A549 (cell line): ENCODE measurements around the gene VAV3. TPM values are rescaled to one million over a fixed set of nuclear protein-coding genes. Genes with fewer than 3 reads are reported as not detected.

Source experiments
- ATAC-seq, 2 experiments: fragments of 200-7000 bp in 1 of 2; fragments of >200 bp in 1 of 2; cut with Nextera tagmentation in 1 of 2; cut with Tn5 transposase in 1 of 2; 3 replicates each; pipeline versions ENCODE4 v1.8.0 to v1.9.1; 2018 to 2020; ENCODE audit warnings: mild to moderate bottlenecking in 1 of 2, moderate library complexity in 1 of 2
- CTCF ChIA-PET: fragments of 300-600 bp; sonication (Branson Sonifier 250); formaldehyde crosslinking; extraction: SDS; loops from one replicate; lab custom pipeline; 2021; ENCODE audit warnings: antibody characterized with exemption, inconsistent platforms; lab: Yijun Ruan, JAX
- POLR2A ChIA-PET: fragments of 350-600 bp; formaldehyde crosslinking; extraction: SDS; loops from one replicate; lab custom pipeline; 2021; ENCODE audit warnings: antibody characterized with exemption, inconsistent platforms; lab: Yijun Ruan, JAX
- DNase-seq, 2 experiments: peaks; one replicate each; pipeline versions ENCODE4 v3.0.0 to v3.0.0-alpha.2; 2011 to 2016; ENCODE audit warnings: low read depth in 1 of 2, low spot score in 1 of 2
- FAIRE-seq: peaks from 2 replicates; lab custom pipeline; 2011; peaks lifted over from hg19 to GRCh38; lab: Jason Lieb, UNC
- H3K27ac ChIP-seq, 2 experiments: fragments of >200 bp; sonication (Bioruptor Twin); formaldehyde crosslinking; 3 replicates each; pipeline ENCODE4 v1.5.1; 2016 to 2017
- H3K4me1 ChIP-seq: fragments of >200 bp; sonication (Bioruptor Twin); formaldehyde crosslinking; 3 replicates; pipeline ENCODE4 v1.6.1; 2016
- H3K4me2 ChIP-seq: fragments of >200 bp; sonication (Bioruptor Twin); formaldehyde crosslinking; 3 replicates; pipeline ENCODE4 v1.6.1; 2016
- H3K4me3 ChIP-seq: fragments of >200 bp; sonication (Bioruptor Twin); formaldehyde crosslinking; 3 replicates; pipeline ENCODE4 v1.5.1; 2016
- H3K9me3 ChIP-seq: fragments of >200 bp; sonication (Bioruptor Twin); formaldehyde crosslinking; 3 replicates; pipeline ENCODE4 v1.6.1; 2016
- ATOH8 ChIP-seq: fragments of 250-450 bp; sonication (Bioruptor Pico); IDR thresholded peaks from 2 replicates; pipeline ENCODE4 v1.5.0; 2020; ENCODE audit warnings: low read depth, mild to moderate bottlenecking, moderate library complexity
- BCL3 ChIP-seq: fragments of >200 bp; sonication (Bioruptor Twin); formaldehyde crosslinking; IDR thresholded peaks from 3 replicates; pipeline ENCODE4 v1.6.1; 2016
- CBX2 ChIP-seq: fragments of 200-600 bp; sonication (generic); IDR thresholded peaks from 2 replicates; pipeline ENCODE4 v1.6.1; 2016; ENCODE audit warnings: low read depth, mild to moderate bottlenecking, borderline replicate concordance
- CBX8 ChIP-seq: fragments of 200-600 bp; sonication (generic); IDR thresholded peaks from 2 replicates; pipeline ENCODE4 v1.6.1; 2016
- CHD2 ChIP-seq: fragments of 150-350 bp; IDR thresholded peaks from 2 replicates; pipeline ENCODE4 v1.6.1; 2014; ENCODE audit warnings: low read length; ENCODE audit not compliant: partially characterized antibody
- E2F6 ChIP-seq: IDR thresholded peaks from 2 replicates; pipeline ENCODE4 v1.6.1; 2012; ENCODE audit warnings: low read depth, borderline replicate concordance
- EHMT2 ChIP-seq: fragments of 200-600 bp; sonication (generic); IDR thresholded peaks from 2 replicates; pipeline ENCODE4 v1.6.1; 2016; ENCODE audit warnings: antibody characterized with exemption, low read depth, mild to moderate bottlenecking, moderate library complexity
- ELK1 ChIP-seq: fragments of 150-350 bp; IDR thresholded peaks from 2 replicates; pipeline ENCODE4 v1.6.1; 2014; ENCODE audit warnings: low read depth, mild to moderate bottlenecking, low read length
- FOSL2 ChIP-seq, 2 experiments: fragments of 450-650 bp in 1 of 2; fragments of >200 bp in 1 of 2; sonication (Bioruptor Twin) in 1 of 2; formaldehyde crosslinking; IDR thresholded peaks; 2 replicates each; pipeline versions ENCODE4 v1.5.0 to v1.6.1; 2016 to 2020; ENCODE audit warnings: mild to moderate bottlenecking in 1 of 2, moderate library complexity in 1 of 2
- HDAC2 ChIP-seq: fragments of 200-600 bp; sonication (generic); IDR thresholded peaks from 2 replicates; pipeline ENCODE4 v1.6.1; 2016
- HEYL ChIP-seq: fragments of 250-450 bp; sonication (Bioruptor Pico); IDR thresholded peaks from 2 replicates; pipeline ENCODE4 v1.8.0; 2021; ENCODE audit warnings: mild to moderate bottlenecking, moderate library complexity
- HOXB5 ChIP-seq: fragments of 250-450 bp; sonication (Bioruptor Pico); IDR thresholded peaks from 2 replicates; pipeline ENCODE4 v1.5.0; 2020; ENCODE audit warnings: mild to moderate bottlenecking, moderate library complexity
- KDM5A ChIP-seq: fragments of 200-600 bp; sonication (generic); IDR thresholded peaks from 2 replicates; pipeline ENCODE4 v1.6.1; 2016; ENCODE audit warnings: antibody characterized with exemption, mild to moderate bottlenecking
- NFE2L2 ChIP-seq: fragments of 150-350 bp; conservative IDR thresholded peaks from 2 replicates; pipeline ENCODE4 v1.6.1; 2014; ENCODE audit warnings: low read length
- NPAS2 ChIP-seq: fragments of 250-450 bp; sonication (Bioruptor Pico); IDR thresholded peaks from 2 replicates; pipeline ENCODE4 v1.8.0; 2022; ENCODE audit warnings: mild to moderate bottlenecking, moderate library complexity, borderline replicate concordance
- PHF8 ChIP-seq: fragments of 200-600 bp; sonication (generic); IDR thresholded peaks from 2 replicates; pipeline ENCODE4 v1.6.1; 2016; ENCODE audit warnings: low read depth, mild to moderate bottlenecking, antibody characterized with exemption, moderate library complexity, borderline replicate concordance
- POLR2AphosphoS2 ChIP-seq: conservative IDR thresholded peaks from 2 replicates; pipeline ENCODE4 v1.6.1; 2012; ENCODE audit warnings: low read length, improper control_type of control experiment, inconsistent platforms
- RNF2 ChIP-seq: fragments of 200-600 bp; sonication (generic); IDR thresholded peaks from 2 replicates; pipeline ENCODE4 v1.6.1; 2016; ENCODE audit warnings: low read depth, mild to moderate bottlenecking, antibody characterized with exemption, moderate library complexity, borderline replicate concordance
- TP53 ChIP-seq: fragments of 250-450 bp; sonication (Bioruptor Pico); IDR thresholded peaks from 2 replicates; pipeline ENCODE4 v1.5.0; 2021; ENCODE audit warnings: mild to moderate bottlenecking, moderate library complexity
- ZC3H11A ChIP-seq: fragments of 450-650 bp; IDR thresholded peaks from 2 replicates; pipeline ENCODE4 v1.6.1; 2014; ENCODE audit warnings: antibody characterized with exemption, mild to moderate bottlenecking
- ZSCAN20 ChIP-seq: fragments of 250-450 bp; sonication (Bioruptor Pico); IDR thresholded peaks from 2 replicates; pipeline ENCODE4 v1.8.0; 2022; ENCODE audit warnings: mild to moderate bottlenecking, moderate library complexity
- WGBS: methylation state at CpG from one replicate; pipeline ENCODE4 v1.1.6; 2017; ENCODE audit errors: missing lambda C conversion rate; 5-methylcytosine and 5-hydroxymethylcytosine counted together
- polyA plus RNA-seq, 4 experiments: library from polyadenylated mRNA; depleted of rRNA in 3 of 4; stranded (reverse); fragments of >200 nt; fragmentation: RNase III in 1 of 4; extraction: RNeasy Plus Mini Kit Qiagen cat#74134 plus additional on column Dnase treatment in 1 of 4; gene quantifications; 2 replicates in 3 of 4; 3 replicates in 1 of 4; pipeline ENCODE4 v1.2.3, GENCODE V29; 2011 to 2017

Gene VAV3
- polyA plus RNA-seq, 2 of the 4 experiments (the other 2 are of a cell fraction): 12.8 to 22.7 TPM

- DNase-seq (no peak), ATAC-seq (no peak), FAIRE-seq (no peak)
- H3K4me2 ChIP-seq: no peak overlapping the region
- ChIA-PET POLR2A (no interaction called here), CTCF (interaction anchor here (13.2 kb wide), 1 partner anchor 336 kb away, joined by 202 read pairs; no protein-coding TSS in a partner anchor)
- no peak overlapping the region for H3K27ac ChIP-seq
- TF ChIP-seq RNF2 (no peak), PHF8 (no peak), HEYL (CRISPR knock-in tag) (no peak), CHD2 (no peak), ELK1 (no peak), ATOH8 (CRISPR knock-in tag) (no peak), NFE2L2 (no peak), ZSCAN20 (no peak), TP53 (CRISPR knock-in tag) (no peak), BCL3 (no peak), EHMT2 (no peak), ZC3H11A (no peak), NPAS2 (no peak), E2F6 (no peak), KDM5A (no peak)
- no peak overlapping the region for H3K4me3 ChIP-seq
- 91% methylated on average over 4 of the region's 4 CpGs for WGBS
- H3K4me1 ChIP-seq: no peaks in the 10 kb centered on the region
- no peaks in the 10 kb centered on the region for H3K9me3 ChIP-seq
Measured at GRCh38 chr1:107788206-107789202, 176.5 kb downstream of the VAV3 start.

GRCh38 chr1:107787299-107787698 lies 177.7 kb downstream of the VAV3 start:
- H3K4me1 ChIP-seq: no peaks in the 10 kb centered on the region
- H3K4me2 ChIP-seq: no peak overlapping the region
- no peaks in the 10 kb centered on the region for H3K9me3 ChIP-seq
- no peak for FAIRE-seq
- peak in 1 of 2 experiments; percentile 0 for DNase-seq
- ChIA-PET CTCF (interaction anchor here (13.2 kb wide), 1 partner anchor 337 kb away, joined by 202 read pairs; no protein-coding TSS in a partner anchor), POLR2A (no interaction called here)
- TF ChIP-seq CBX8 (no peak), HDAC2 (no peak), FOSL2 (IDR thresholded peaks at IDR 0.05) (no peak), FOSL2 (CRISPR knock-in tag; IDR thresholded peaks at IDR 0.05) (no peak), HOXB5 (CRISPR knock-in tag) (no peak), EHMT2 (no peak), CBX2 (no peak), POLR2AphosphoS2 (no peak)
- no peak for ATAC-seq
- 24% methylated on average over 2 of the region's 2 CpGs for WGBS
- H3K27ac ChIP-seq: no peak overlapping the region
- no peak overlapping the region for H3K4me3 ChIP-seq
